ENCODE measurements around the gene DSCAML1. TPM values are rescaled to one million over a fixed set of nuclear protein-coding genes. Genes with fewer than 3 reads are reported as not detected.

Gene DSCAML1
- total and polyA plus RNA-seq, 10 of the 15 experiments (the other 5 are each of a cell fraction or from before 2014, with no cell fraction given), result 0.03 to 0.18 (median 0.06) TPM; not detected in 1

GRCh38 chr11:117478926-117479325, 318.1 kb downstream of the DSCAML1 start:
- Histone ChIP-seq H3K79me2 (ENCODE audit: control insufficient read depth, insufficient read depth, low read length) (no peaks in the 10 kb centered on the region), H3K4me2 (ENCODE audit: control insufficient read depth, insufficient read depth) (no peak overlapping the region), H3K27ac (ENCODE audit: control insufficient read depth, insufficient read depth) (no peak overlapping the region), H3K4me1 (ENCODE audit: control insufficient read depth, insufficient read depth, low read length) (no peaks in the 10 kb centered on the region), H4K20me1 (ENCODE audit: control insufficient read depth, insufficient read depth) (no peaks in the 10 kb centered on the region; the same call in 1 of the 2 replicates), H3K9me3 (replicated peaks; ENCODE audit: control insufficient read depth, insufficient read depth, low read length) (no peaks in the 10 kb centered on the region), H3K9ac (ENCODE audit: control insufficient read depth, insufficient read depth, low read length) (no peak overlapping the region), H3K27me3 (replicated peaks in 1 of 2; ENCODE audit: control insufficient read depth in 2 of 2, insufficient read depth in 2 of 2, low read length in 1 of 2) (no peaks in the 10 kb centered on the region; a peak in 1 of 4 replicates), H3K36me3 (ENCODE audit: control insufficient read depth in 2 of 2, insufficient read depth in 2 of 2, low read length in 1 of 2) (no peaks in the 10 kb centered on the region), H2AFZ (ENCODE audit: control insufficient read depth, low read depth, low read length) (no peak overlapping the region), H3K4me3 (no peak overlapping the region)
- no TSS peak for BruUV-seq (replicated peaks)
- ChIA-PET CTCF (interaction anchor here (0.7 to 4.7 kb wide), 11 partner anchors 9 to 211 kb away, joined by 3 to 65 read pairs (median 3); no protein-coding TSS in a partner anchor), POLR2A (no interaction called here), RAD21 (ENCODE audit: unreplicated experiment) (interaction anchor here (1.7 to 4.5 kb wide), 4 partner anchors 22 to 53 kb away, joined by 6 to 23 read pairs (median 11); no protein-coding TSS in a partner anchor), SMC1A (ENCODE audit: uncharacterized antibody, unreplicated experiment) (interaction anchor here (0.5 to 2.7 kb wide), 8 partner anchors 19 to 159 kb away, joined by 3 to 15 read pairs (median 4); no protein-coding TSS in a partner anchor)
- intact Hi-C loops (cut with micrococcal nuclease; ENCODE audit: unreplicated experiment) (loop anchor here (2.0 kb wide), 1 partner anchor 52 kb away; no protein-coding TSS in a partner anchor), in situ Hi-C loops (cut with MboI) (no loop called here)
- DNase-seq (ENCODE audit: low read depth, low spot score) (no peak), FAIRE-seq (no peak), ATAC-seq (no peak)
- 69% methylated on average over 7 of the region's 7 CpGs for WGBS (ENCODE audit: insufficient coverage, insufficient replicate concordance, low lambda C conversion rate, missing lambda C conversion rate)
- no peak for TF ChIP-seq BRCA1 (IDR thresholded peaks at IDR 0.05; ENCODE audit: low read depth, low read length)
- no peak for TF ChIP-seq IRF3 (IDR thresholded peaks at IDR 0.05)
- no peak for TF ChIP-seq CUX1 (IDR thresholded peaks at IDR 0.05; ENCODE audit: insufficient replicate concordance, low read depth, low read length)
- TF ChIP-seq ETV6 (conservative IDR thresholded peaks at IDR 0.05 in 1 of 2, IDR thresholded peaks at IDR 0.05 in 1 of 2; ENCODE audit: borderline replicate concordance in 1 of 2, low read depth in 1 of 2), result no peak
- TF ChIP-seq HDGF (IDR thresholded peaks at IDR 0.05), result no peak
- no peak for TF ChIP-seq MYB (IDR thresholded peaks at IDR 0.05; ENCODE audit: borderline replicate concordance, low read depth, low read length)
- TF ChIP-seq SIN3A (IDR thresholded peaks at IDR 0.05; ENCODE audit: low read depth, low read length), result no peak
- no peak for TF ChIP-seq NR2F1 (conservative IDR thresholded peaks at IDR 0.05)
- no peak for TF ChIP-seq EZH2 (IDR thresholded peaks at IDR 0.05; ENCODE audit: borderline replicate concordance, control insufficient read depth, low read depth, low read length)
- TF ChIP-seq ESRRA (IDR thresholded peaks at IDR 0.05; ENCODE audit: low read length), result no peak
- TF ChIP-seq ZNF384 (IDR thresholded peaks at IDR 0.05; ENCODE audit: borderline replicate concordance, low read depth, low read length), result no peak
- TF ChIP-seq SMAD5 (IDR thresholded peaks at IDR 0.05; ENCODE audit: low read depth), result no peak
- TF ChIP-seq LARP7 (IDR thresholded peaks at IDR 0.05), result no peak
- no peak for TF ChIP-seq IKZF1 (conservative IDR thresholded peaks at IDR 0.05)
- no peak for TF ChIP-seq TCF7 (IDR thresholded peaks at IDR 0.05; ENCODE audit: borderline replicate concordance)
- TF ChIP-seq ZBED1 (IDR thresholded peaks at IDR 0.05; ENCODE audit: borderline replicate concordance), result no peak
- TF ChIP-seq IRF4 (IDR thresholded peaks at IDR 0.05; ENCODE audit: low read depth, low read length), result no peak
- TF ChIP-seq TCF12 (IDR thresholded peaks at IDR 0.05; ENCODE audit: low read depth, low read length), result no peak
- TF ChIP-seq SMC3 (IDR thresholded peaks at IDR 0.05; ENCODE audit: borderline replicate concordance, low read length), result no peak

Data from GM12878 (cell line).